Fibroblast of lung (primary cell): Measurements from ENCODE around the gene KNDC1.

Experiments used
- CTCF ChIP-seq, 2 donors: IDR thresholded peaks in 1 of 2; conservative IDR thresholded peaks in 1 of 2; 1 replicate in 1 of 2; 2 replicates in 1 of 2; pipeline ENCODE4 v1.5.1; 2011 to 2012; ENCODE audit warnings: low read length in 2 of 2, control low read depth in 1 of 2, inconsistent platforms in 1 of 2, low read depth in 1 of 2, mild to moderate bottlenecking in 1 of 2
- EZH2 ChIP-seq: IDR thresholded peaks from 2 replicates; pipeline ENCODE4 v1.5.1; 2012; ENCODE audit warnings: low read length, control low read depth, mild to moderate bottlenecking; ENCODE audit errors: missing control alignments

GRCh38 chr10:133169173-133169947 lies 9.3 kb downstream of the KNDC1 start:
- TF ChIP-seq CTCF (conservative IDR thresholded peaks at IDR 0.05 in 1 of 2, IDR thresholded peaks at IDR 0.05 in 1 of 2; ENCODE audit: low read depth in 1 of 2, low read length in 2 of 2) = no peak
- TF ChIP-seq EZH2 = no peak
